HepG2 (cell line): ENCODE data around the gene ELAVL3. TPM values are rescaled to one million over a fixed set of nuclear protein-coding genes. Genes with fewer than 3 reads are reported as not detected.

Experiments
- CBFB ChIP-seq: sonication (generic); formaldehyde crosslinking; IDR thresholded peaks from 2 replicates; pipeline ENCODE4 v1.4.0; 2020; ENCODE audit warnings: missing genetic modification reagents
- DMAP1 ChIP-seq: IDR thresholded peaks from 2 replicates; pipeline ENCODE4 v1.6.1; 2016
- ETV5 ChIP-seq: IDR thresholded peaks from 2 replicates; pipeline ENCODE4 v1.6.1; 2018; ENCODE audit warnings: missing biosample characterization, missing genetic modification reagents, inconsistent platforms, borderline replicate concordance
- KDM6A ChIP-seq: IDR thresholded peaks from 2 replicates; pipeline ENCODE4 v1.6.1; 2016; ENCODE audit warnings: low read depth
- KLF16 ChIP-seq, 2 experiments: sonication (generic) in 1 of 2; formaldehyde crosslinking in 1 of 2; IDR thresholded peaks; 2 replicates each; pipeline versions ENCODE4 v1.6.1 to v1.8.0; 2016 to 2023; ENCODE audit warnings: missing genetic modification reagents in 2 of 2, missing compliant biosample characterization in 1 of 2
- KLF6 ChIP-seq: IDR thresholded peaks from 2 replicates; pipeline ENCODE4 v1.8.0; 2016; ENCODE audit warnings: missing biosample characterization, missing genetic modification reagents
- KLF9 ChIP-seq: IDR thresholded peaks from 2 replicates; pipeline ENCODE4 v1.6.1; 2016; ENCODE audit warnings: low read depth
- NBN ChIP-seq: fragments of 450-650 bp; conservative IDR thresholded peaks from 2 replicates; pipeline ENCODE4 v1.6.1; 2017
- SP1 ChIP-seq, 2 experiments: fragments of 450-650 bp in 1 of 2; sonication (generic) in 1 of 2; formaldehyde crosslinking in 1 of 2; IDR thresholded peaks; 2 replicates each; pipeline versions ENCODE4 v1.4.0 to v1.6.1; 2016 to 2020; ENCODE audit warnings: missing genetic modification reagents in 1 of 2
- SPEN ChIP-seq: sonication (generic); formaldehyde crosslinking; IDR thresholded peaks from 2 replicates; pipeline ENCODE4 v1.5.1; 2020; ENCODE audit warnings: low read depth, mild to moderate bottlenecking, missing genetic modification reagents
- TBL1XR1 ChIP-seq: fragments of 150-350 bp; IDR thresholded peaks from 2 replicates; pipeline ENCODE4 v1.6.1; 2014; ENCODE audit warnings: borderline replicate concordance, low read length; ENCODE audit not compliant: partially characterized antibody
- TBX2 ChIP-seq: sonication (generic); formaldehyde crosslinking; IDR thresholded peaks from 2 replicates; pipeline ENCODE4 v1.5.0; 2020; ENCODE audit warnings: missing genetic modification reagents, mild to moderate bottlenecking, borderline replicate concordance
- WIZ ChIP-seq: sonication (generic); formaldehyde crosslinking; IDR thresholded peaks from 2 replicates; pipeline ENCODE4 v1.5.1; 2020; ENCODE audit warnings: mild to moderate bottlenecking, missing genetic modification reagents
- ZNF180 ChIP-seq: sonication (generic); formaldehyde crosslinking; IDR thresholded peaks from 2 replicates; pipeline ENCODE4 v1.4.0; 2020; ENCODE audit warnings: low read depth, missing genetic modification reagents, borderline replicate concordance
- ZNF30 ChIP-seq: sonication (generic); formaldehyde crosslinking; IDR thresholded peaks from 2 replicates; pipeline ENCODE4 v1.5.0; 2020; ENCODE audit warnings: mild to moderate bottlenecking, missing genetic modification reagents
- ZNF382 ChIP-seq: sonication (generic); formaldehyde crosslinking; IDR thresholded peaks from 2 replicates; pipeline ENCODE4 v1.5.0; 2020; ENCODE audit warnings: missing genetic modification reagents, mild to moderate bottlenecking, borderline replicate concordance
- ZNF557 ChIP-seq: sonication (generic); formaldehyde crosslinking; IDR thresholded peaks from 2 replicates; pipeline ENCODE4 v1.4.0; 2020; ENCODE audit warnings: missing genetic modification reagents
- ZNF790 ChIP-seq: sonication (generic); formaldehyde crosslinking; IDR thresholded peaks from 2 replicates; pipeline ENCODE4 v1.8.0; 2022; ENCODE audit warnings: missing genetic modification reagents, mild to moderate bottlenecking, borderline replicate concordance
- polyA plus RNA-seq, 8 experiments: library from polyadenylated mRNA; depleted of rRNA in 3 of 8; stranded (reverse) in 7 of 8; unstranded in 1 of 8; fragments of >200 nt; fragmentation: Illumina TruSeq in 4 of 8; extraction: Trizol in 4 of 8; gene quantifications; 2 replicates each; pipeline versions ENCODE4 v1.2.1 to v1.2.3, GENCODE V29; 2011 to 2016; ENCODE audit warnings: low read depth in 4 of 8, missing spikeins in 1 of 8, mixed read lengths in 1 of 8; ENCODE audit not compliant: insufficient read depth in 1 of 8
- total RNA-seq, 5 experiments: library from RNA; depleted of rRNA; stranded (reverse); fragments of >200 nt; fragmentation: Illumina TruSeq; extraction: Trizol; gene quantifications; 2 replicates each; pipeline ENCODE4 v1.2.3, GENCODE V29; 2016; ENCODE audit warnings: low read depth in 1 of 5
- TF ChIP-seq, protein P1 (sequence below): IDR thresholded peaks from 2 replicates; pipeline ENCODE4 v1.6.1; 2018; ENCODE audit warnings: missing genetic modification reagents, mild to moderate bottlenecking, missing compliant biosample characterization
- TF ChIP-seq, protein P2 (sequence below): sonication (generic); formaldehyde crosslinking; IDR thresholded peaks from 2 replicates; pipeline ENCODE4 v1.5.1; 2020; ENCODE audit warnings: mild to moderate bottlenecking, missing genetic modification reagents, moderate library complexity
- TF ChIP-seq, protein P3 (sequence below): sonication (generic); formaldehyde crosslinking; IDR thresholded peaks from 2 replicates; pipeline ENCODE4 v1.5.0; 2020; ENCODE audit warnings: mild to moderate bottlenecking, missing genetic modification reagents, borderline replicate concordance

ELAVL3 gene
- total and polyA plus RNA-seq, 2 of the 13 experiments (the other 11 are each of a cell fraction or from before 2014, with no cell fraction given), result 0.03 TPM; not detected in 1

DNA sequence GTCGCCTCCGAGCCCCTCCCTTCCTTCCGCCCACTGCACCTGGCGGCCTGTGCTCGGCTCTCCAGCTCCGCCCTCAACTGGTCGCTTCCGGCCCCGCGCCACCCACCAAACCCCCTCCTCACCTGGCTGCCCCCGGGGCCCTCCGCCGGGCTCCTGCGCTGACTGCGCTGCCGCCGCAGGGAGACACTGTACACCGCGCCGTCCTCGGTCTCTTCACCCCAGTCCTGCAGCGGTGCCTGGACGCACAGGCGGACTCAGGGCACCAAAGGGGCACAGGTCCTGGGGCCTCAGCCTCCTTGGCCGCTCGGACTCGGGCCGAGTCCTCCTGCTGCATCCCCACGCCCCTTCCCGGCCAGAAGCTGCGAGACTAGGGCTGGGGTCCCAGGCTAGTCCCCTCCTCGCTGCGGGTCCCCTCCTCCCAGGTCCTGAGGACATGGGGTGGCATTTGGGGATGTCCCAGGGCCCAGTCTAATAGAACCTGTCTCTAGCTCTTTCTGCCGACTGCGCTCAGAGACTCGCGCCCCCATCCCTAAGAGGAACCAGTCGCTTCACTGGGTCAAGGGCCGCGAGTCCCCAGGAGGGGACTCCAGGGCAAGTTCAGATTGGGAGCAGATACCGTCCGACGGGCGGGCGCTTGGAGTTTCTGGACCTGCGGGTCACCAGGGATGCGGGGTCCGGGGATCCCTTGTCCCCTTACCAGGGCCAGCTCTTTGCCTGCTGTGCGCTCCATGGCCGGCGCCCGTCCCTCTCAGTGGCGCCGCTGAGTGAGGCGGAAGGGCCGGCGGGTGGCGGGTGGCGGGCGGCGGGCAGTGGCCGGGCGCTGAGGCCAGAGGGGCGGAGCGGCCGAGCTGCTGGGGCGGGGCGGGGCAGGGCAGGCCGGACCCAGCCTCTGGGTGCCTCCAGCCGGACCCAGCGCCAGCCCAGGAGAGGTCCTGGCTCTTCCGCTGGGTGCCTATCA lies 62.0 kb downstream of the ELAVL3 start, which contains the start of gene RGL3 (continued):
- TF ChIP-seq KDM6A (CRISPR knock-in tag) (no peak), ZNF557 (CRISPR knock-in tag) (no peak), WIZ (CRISPR knock-in tag) (no peak), KLF6 (CRISPR knock-in tag) (no peak), CBFB (CRISPR knock-in tag) (0 out of 2 replicates have a peak, but pooled peaks have one; percentile 13), ETV5 (CRISPR knock-in tag) (peak; percentile 57; the same call in 1 of the 2 replicates), ZNF790 (CRISPR knock-in tag) (no peak), SPEN (CRISPR knock-in tag) (peak; percentile 35), KLF16 (CRISPR knock-in tag; IDR thresholded peaks at IDR 0.05) (peak in 1 of 2 experiments; percentile 28; a peak in 1 of 4 replicates), TBX2 (CRISPR knock-in tag) (0 out of 2 replicates have a peak, but pooled peaks have one; percentile 43), DMAP1 (CRISPR knock-in tag) (0 out of 2 replicates have a peak, but pooled peaks have one; percentile 19), ZNF382 (CRISPR knock-in tag) (no peak), SP1 (IDR thresholded peaks at IDR 0.05) (no peak), SP1 (CRISPR knock-in tag; IDR thresholded peaks at IDR 0.05) (0 out of 2 replicates have a peak, but pooled peaks have one; percentile 14), ZNF30 (CRISPR knock-in tag) (no peak), ZNF180 (CRISPR knock-in tag) (no peak), NBN (no peak), TBL1XR1 (no peak), KLF9 (no peak)
- TF ChIP-seq, protein P1, sequence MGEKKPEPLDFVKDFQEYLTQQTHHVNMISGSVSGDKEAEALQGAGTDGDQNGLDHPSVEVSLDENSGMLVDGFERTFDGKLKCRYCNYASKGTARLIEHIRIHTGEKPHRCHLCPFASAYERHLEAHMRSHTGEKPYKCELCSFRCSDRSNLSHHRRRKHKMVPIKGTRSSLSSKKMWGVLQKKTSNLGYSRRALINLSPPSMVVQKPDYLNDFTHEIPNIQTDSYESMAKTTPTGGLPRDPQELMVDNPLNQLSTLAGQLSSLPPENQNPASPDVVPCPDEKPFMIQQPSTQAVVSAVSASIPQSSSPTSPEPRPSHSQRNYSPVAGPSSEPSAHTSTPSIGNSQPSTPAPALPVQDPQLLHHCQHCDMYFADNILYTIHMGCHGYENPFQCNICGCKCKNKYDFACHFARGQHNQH (CRISPR knock-in tag), result 0 out of 2 replicates have a peak, but pooled peaks have one; percentile 3
- TF ChIP-seq, protein P2, sequence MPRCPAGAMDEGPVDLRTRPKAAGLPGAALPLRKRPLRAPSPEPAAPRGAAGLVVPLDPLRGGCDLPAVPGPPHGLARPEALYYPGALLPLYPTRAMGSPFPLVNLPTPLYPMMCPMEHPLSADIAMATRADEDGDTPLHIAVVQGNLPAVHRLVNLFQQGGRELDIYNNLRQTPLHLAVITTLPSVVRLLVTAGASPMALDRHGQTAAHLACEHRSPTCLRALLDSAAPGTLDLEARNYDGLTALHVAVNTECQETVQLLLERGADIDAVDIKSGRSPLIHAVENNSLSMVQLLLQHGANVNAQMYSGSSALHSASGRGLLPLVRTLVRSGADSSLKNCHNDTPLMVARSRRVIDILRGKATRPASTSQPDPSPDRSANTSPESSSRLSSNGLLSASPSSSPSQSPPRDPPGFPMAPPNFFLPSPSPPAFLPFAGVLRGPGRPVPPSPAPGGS (CRISPR knock-in tag), result peak; percentile 68; the same call in 1 of the 2 replicates
- TF ChIP-seq, protein P3, sequence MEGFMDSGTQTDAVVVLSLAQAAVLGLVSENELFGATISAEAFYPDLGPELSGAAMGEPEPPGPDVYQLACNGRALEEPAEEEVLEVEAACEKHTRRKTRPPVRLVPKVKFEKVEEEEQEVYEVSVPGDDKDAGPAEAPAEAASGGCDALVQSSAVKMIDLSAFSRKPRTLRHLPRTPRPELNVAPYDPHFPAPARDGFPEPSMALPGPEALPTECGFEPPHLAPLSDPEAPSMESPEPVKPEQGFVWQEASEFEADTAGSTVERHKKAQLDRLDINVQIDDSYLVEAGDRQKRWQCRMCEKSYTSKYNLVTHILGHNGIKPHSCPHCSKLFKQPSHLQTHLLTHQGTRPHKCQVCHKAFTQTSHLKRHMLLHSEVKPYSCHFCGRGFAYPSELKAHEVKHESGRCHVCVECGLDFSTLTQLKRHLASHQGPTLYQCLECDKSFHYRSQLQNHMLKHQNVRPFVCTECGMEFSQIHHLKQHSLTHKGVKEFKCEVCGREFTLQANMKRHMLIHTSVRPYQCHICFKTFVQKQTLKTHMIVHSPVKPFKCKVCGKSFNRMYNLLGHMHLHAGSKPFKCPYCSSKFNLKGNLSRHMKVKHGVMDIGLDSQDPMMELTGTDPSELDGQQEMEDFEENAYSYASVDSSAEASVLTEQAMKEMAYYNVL, result 0 out of 2 replicates have a peak, but pooled peaks have one; percentile 28
